Left kidney (tissue), 2 donors: ENCODE measurements around the gene SAP30BP. TPM values are rescaled to one million over a fixed set of nuclear protein-coding genes. Genes with fewer than 3 reads are reported as not detected.

ENCODE experiments used
- DNase-seq: peaks from one replicate; pipeline ENCODE4 v3.0.0-alpha.2; 2013
- polyA plus RNA-seq: library from polyadenylated mRNA; unstranded; fragments of 120-200 nt; gene quantifications from one replicate; pipeline ENCODE4 v1.2.1, GENCODE V29; 2013; ENCODE audit not compliant: insufficient read length

SAP30BP gene
- polyA plus RNA-seq, 1 donor = 102 TPM

- no peak for DNase-seq
These were observed 90.0 kb downstream of the SAP30BP start for GRCh38 chr17:75757086-75757681.

Other genes with a start within 250 kb of the SAP30BP start
- gene TMEM94, start 210.7 kb upstream of the SAP30BP start, polyA plus RNA-seq = 97.0 TPM
- 26.6 TPM for gene CASKIN2, start 151.8 kb upstream of the SAP30BP start, polyA plus RNA-seq
- 53.2 TPM for gene TSEN54, start 150.8 kb upstream of the SAP30BP start, polyA plus RNA-seq
- gene LLGL2, start 141.6 kb upstream of the SAP30BP start, polyA plus RNA-seq = 67.5 TPM
- gene MYO15B, start 79.5 kb upstream of the SAP30BP start, polyA plus RNA-seq = 172 TPM
- 5.1 TPM for gene SMIM5, start 33.9 kb upstream of the SAP30BP start, polyA plus RNA-seq
- 45.4 TPM for gene RECQL5, start 184 bp upstream of the SAP30BP start, polyA plus RNA-seq
- 9.6 TPM for gene ITGB4, start 54.1 kb downstream of the SAP30BP start, polyA plus RNA-seq
- 25.0 TPM for gene GALK1, start 97.9 kb downstream of the SAP30BP start, polyA plus RNA-seq
- 50.3 TPM for gene UNK, start 117.5 kb downstream of the SAP30BP start, polyA plus RNA-seq
- gene UNC13D, start 177.1 kb downstream of the SAP30BP start, polyA plus RNA-seq = 5.4 TPM
- 75.9 TPM for gene WBP2, start 188.0 kb downstream of the SAP30BP start, polyA plus RNA-seq
- gene TRIM47, start 211.2 kb downstream of the SAP30BP start, polyA plus RNA-seq = 4.7 TPM
- gene TRIM65, start 229.6 kb downstream of the SAP30BP start, polyA plus RNA-seq = 14.1 TPM
- gene MRPL38, start 237.5 kb downstream of the SAP30BP start, polyA plus RNA-seq = 74.8 TPM